Ovary (tissue), 9 donors: ENCODE data around the gene PTGR1. TPM values are rescaled to one million over a fixed set of nuclear protein-coding genes. Genes with fewer than 3 reads are reported as not detected.
A peak's percentile ranks its signal among the peaks of the same experiment; 100 is the strongest.

ENCODE experiments used
- DNase-seq, 5 donors: peaks; one replicate each; pipeline ENCODE4 v3.0.0-alpha.2; 2019 to 2020
- H3K27ac ChIP-seq, 2 donors: fragments of 200-600 bp; one replicate each; pipeline versions ENCODE4 v1.5.1 to v1.8.0; 2019 to 2022
- H3K27me3 ChIP-seq: fragments of 200-600 bp; one replicate; pipeline ENCODE4 v1.8.0; 2022
- H3K36me3 ChIP-seq: fragments of 200-600 bp; sonication (generic); one replicate; pipeline ENCODE4 v1.5.1; 2019
- H3K4me1 ChIP-seq: one replicate; pipeline ENCODE4 v1.8.1; 2013; ENCODE audit warnings: mild to moderate bottlenecking, moderate library complexity; ENCODE audit not compliant: insufficient read depth
- H3K4me3 ChIP-seq: fragments of 200-600 bp; sonication (generic); one replicate; pipeline ENCODE4 v1.5.1; 2017
- H3K9me3 ChIP-seq, 2 donors: fragments of 200-600 bp in 1 of 2; sonication (generic) in 1 of 2; one replicate each; pipeline versions ENCODE4 v1.5.1 to v1.8.1; 2013 to 2019; ENCODE audit warnings: mild to moderate bottlenecking in 1 of 2, moderate library complexity in 1 of 2
- EP300 ChIP-seq: sonication (generic); formaldehyde crosslinking; IDR thresholded peaks from one replicate; pipeline ENCODE4 v1.6.1; 2017; ENCODE audit warnings: antibody characterized with exemption
- POLR2A ChIP-seq: fragments of 450-650 bp; IDR thresholded peaks from one replicate; pipeline ENCODE4 v1.6.1; 2017; ENCODE audit warnings: antibody characterized with exemption, mild to moderate bottlenecking, moderate library complexity
- whole genome bisulfite sequencing, 3 donors: extraction: QIAGEN DNeasy Blood & Tissue Kit in 1 of 3; methylation state at CpG; one replicate each; pipeline versions ENCODE4 v1.1.5 to v1.1.7; 2013 to 2017; 5-methylcytosine and 5-hydroxymethylcytosine counted together
- intact Hi-C, 4 donors: fragments of 100-400 bp; cut with DNase I; formaldehyde crosslinking; loops; one replicate each; pipeline versions ENCODE4 v1.11.0 to v1.15.1; 2022 to 2023
- polyA plus RNA-seq, 2 donors: library from polyadenylated mRNA; stranded (reverse); fragments of 200-250 nt in 1 of 2; fragments of 350-450 nt in 1 of 2; fragmentation: Illumina TruSeq in 1 of 2; extraction: RNeasy Lipid Tissue Mini Kit (QIAGEN cat#74804) in 1 of 2; gene quantifications; one replicate each; pipeline ENCODE4 v1.2.3, GENCODE V29; 2013 to 2014
- total RNA-seq, 7 donors: library from RNA; depleted of rRNA in 2 of 7; stranded (reverse); fragments of >200 nt in 2 of 7; fragmentation: NEBNext Ultra II Directional in 3 of 7; extraction: Animal tissue kit (Norgen Biotek cat#: 25700) in 3 of 7; gene quantifications; one replicate each; pipeline versions ENCODE4 v1.1.0 to v1.2.4, GENCODE V29; 2016 to 2023
- TF ChIP-seq, protein P1 (sequence below), 3 donors: fragments of 450-650 bp in 2 of 3; fragments of 200-600 bp in 1 of 3; IDR thresholded peaks; one replicate each; pipeline versions ENCODE4 v1.5.1 to v1.8.0; 2016 to 2022; ENCODE audit warnings: antibody characterized with exemption in 3 of 3, mild to moderate bottlenecking in 1 of 3
- donor health status: DM: no; HTN: no; CAD: no; lungs with moderate emphysema.
- donor health status: DM: no; HTN: no; CAD: no.
- donor health status: Bipolar disorder and iron deficiency.
- donor health status: DM: yes; HTN: yes; CAD: no.
- donor health status: DM: no; HTN: no; CAD: no.
- donor health status: DM: yes; HTN: yes; CAD: no.

Gene PTGR1
- total and polyA plus RNA-seq, 9 donors, result 7.3 to 45.3 (median 29.8) TPM

DNA sequence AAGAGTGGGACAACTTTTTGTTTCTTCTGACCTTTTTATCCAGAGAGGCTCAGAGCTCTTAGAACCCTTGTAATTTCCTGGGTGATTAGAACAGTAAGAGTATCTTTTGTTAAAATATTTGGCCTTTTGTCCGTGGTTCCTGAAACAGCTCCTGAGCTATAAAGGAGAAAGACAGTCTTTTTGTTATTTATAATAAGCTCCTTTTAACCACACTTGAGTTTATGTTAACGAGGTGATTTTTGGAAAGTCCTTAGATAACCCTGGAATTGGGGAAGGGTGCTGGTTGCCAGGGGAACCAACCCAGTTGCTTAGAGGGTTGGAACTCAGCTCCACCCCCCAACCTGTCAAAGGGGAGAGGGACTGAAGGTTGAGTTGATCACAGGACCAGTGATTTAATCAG lies 69.7 kb downstream of the PTGR1 start:
- Histone ChIP-seq H3K9me3 (peaks cover 3 to 7% of the 10 kb centered on the region in 2 donors), H3K4me1 (no peaks in the 10 kb centered on the region), H3K4me3 (no peak overlapping the region), H3K27ac (no peak overlapping the region), H3K27me3 (no peaks in the 10 kb centered on the region), H3K36me3 (no peaks in the 10 kb centered on the region)
- DNase-seq, result no peak
- WGBS, 3 donors, result 35 to 39% (median 36%) methylated on average over 2 of the region's 2 CpGs
- TF ChIP-seq, protein P1, sequence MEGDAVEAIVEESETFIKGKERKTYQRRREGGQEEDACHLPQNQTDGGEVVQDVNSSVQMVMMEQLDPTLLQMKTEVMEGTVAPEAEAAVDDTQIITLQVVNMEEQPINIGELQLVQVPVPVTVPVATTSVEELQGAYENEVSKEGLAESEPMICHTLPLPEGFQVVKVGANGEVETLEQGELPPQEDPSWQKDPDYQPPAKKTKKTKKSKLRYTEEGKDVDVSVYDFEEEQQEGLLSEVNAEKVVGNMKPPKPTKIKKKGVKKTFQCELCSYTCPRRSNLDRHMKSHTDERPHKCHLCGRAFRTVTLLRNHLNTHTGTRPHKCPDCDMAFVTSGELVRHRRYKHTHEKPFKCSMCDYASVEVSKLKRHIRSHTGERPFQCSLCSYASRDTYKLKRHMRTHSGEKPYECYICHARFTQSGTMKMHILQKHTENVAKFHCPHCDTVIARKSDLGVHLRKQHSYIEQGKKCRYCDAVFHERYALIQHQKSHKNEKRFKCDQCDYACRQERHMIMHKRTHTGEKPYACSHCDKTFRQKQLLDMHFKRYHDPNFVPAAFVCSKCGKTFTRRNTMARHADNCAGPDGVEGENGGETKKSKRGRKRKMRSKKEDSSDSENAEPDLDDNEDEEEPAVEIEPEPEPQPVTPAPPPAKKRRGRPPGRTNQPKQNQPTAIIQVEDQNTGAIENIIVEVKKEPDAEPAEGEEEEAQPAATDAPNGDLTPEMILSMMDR (IDR thresholded peaks at IDR 0.05), result no peak
- TF ChIP-seq POLR2A, result no peak
- TF ChIP-seq EP300, result no peak
- intact Hi-C loops, result no loop called here

DNA sequence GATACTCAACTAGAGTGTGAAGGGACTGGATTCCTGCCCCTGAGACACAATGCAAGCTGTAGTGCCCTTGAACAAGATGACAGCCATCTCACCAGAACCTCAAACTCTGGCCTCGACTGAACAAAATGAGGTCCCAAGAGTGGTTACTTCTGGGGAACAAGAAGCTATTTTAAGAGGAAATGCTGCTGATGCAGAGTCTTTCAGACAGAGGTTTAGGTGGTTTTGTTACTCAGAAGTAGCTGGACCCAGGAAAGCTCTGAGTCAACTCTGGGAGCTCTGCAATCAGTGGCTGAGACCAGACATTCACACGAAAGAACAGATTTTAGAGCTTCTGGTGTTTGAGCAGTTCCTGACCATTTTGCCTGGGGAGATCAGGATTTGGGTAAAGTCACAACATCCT lies 72.1 kb downstream of the PTGR1 start:
- no peak for DNase-seq
- H3K4me1 ChIP-seq, result no peaks in the 10 kb centered on the region
- H3K9me3 ChIP-seq, result peaks cover 1 to 4% of the 10 kb centered on the region in 2 donors
- H3K36me3 ChIP-seq, result no peaks in the 10 kb centered on the region
- H3K27me3 ChIP-seq, result no peaks in the 10 kb centered on the region
- H3K27ac ChIP-seq, result no peak overlapping the region
- WGBS, 3 donors, result 97 to 100% (median 98%) methylated on average over 2 of the region's 2 CpGs
- H3K4me3 ChIP-seq, result no peak overlapping the region
- intact Hi-C loops, result no loop called here
- no peak for TF ChIP-seq POLR2A
- TF ChIP-seq EP300, result no peak
- TF ChIP-seq, protein P1 (IDR thresholded peaks at IDR 0.05), result no peak

DNA sequence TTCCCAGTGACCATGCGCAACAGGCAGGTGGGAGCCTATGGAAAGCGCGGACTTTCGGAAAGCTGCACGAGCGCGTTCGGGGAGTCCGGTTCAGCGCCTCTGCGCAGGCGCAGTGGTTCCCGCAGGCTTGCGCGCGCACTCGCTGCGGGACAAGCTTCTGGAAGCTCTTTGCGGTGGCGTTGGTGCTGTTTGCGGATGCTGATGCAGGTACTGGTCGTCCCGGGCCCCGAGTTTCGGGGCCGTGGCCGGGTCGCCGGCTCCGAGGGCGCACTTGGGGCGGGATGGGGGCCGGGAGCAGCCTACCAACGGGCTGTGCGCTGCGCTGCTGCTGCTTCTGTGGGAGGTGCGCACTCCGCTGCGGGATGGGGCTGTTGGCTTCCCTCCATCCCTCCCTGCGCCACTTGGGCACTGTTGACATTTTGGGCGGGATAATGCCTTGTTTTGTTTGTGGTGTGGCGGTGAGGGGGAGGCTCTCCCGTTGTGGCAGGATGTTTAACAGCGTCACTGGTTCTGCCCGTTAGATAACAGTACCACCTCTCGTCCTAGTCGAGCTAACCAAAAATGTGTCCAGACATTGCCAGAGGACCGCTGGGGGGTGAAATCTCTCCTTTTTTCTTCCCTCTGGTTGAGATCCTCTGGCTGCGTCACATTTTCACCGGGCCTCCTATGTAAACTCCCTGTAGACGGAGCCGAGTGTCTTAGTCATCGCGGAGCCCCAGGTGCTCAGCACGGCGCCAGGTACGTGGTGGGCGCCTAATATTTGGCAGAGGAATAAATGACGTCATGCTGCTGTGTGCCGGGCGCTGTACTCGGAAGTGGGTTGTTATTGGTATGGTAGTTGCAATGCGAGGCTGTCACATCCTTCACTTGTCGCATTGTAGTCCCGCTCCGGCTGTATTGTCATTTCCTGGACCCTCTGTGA lies 74.1 kb downstream of the PTGR1 start, which contains the start of gene ZNF483:
Gene ZNF483 (plus strand): TSS at position 124 of the 922 bp plus-strand sequence. CDS start 2,217 bp downstream, outside the sequence.
- peak; percentile 79 to 90 (median 86) for DNase-seq
- Histone ChIP-seq H3K4me1 (no peaks in the 10 kb centered on the region), H3K4me3 (peak within 1 kb of the TSS; percentile 72), H3K27me3 (no peaks in the 10 kb centered on the region), H3K9me3 (no peaks in the 10 kb centered on the region), H3K36me3 (no peaks in the 10 kb centered on the region), H3K27ac (peak within 1 kb of the TSS; percentile 47 to 88)
- peak; percentile 30 for TF ChIP-seq POLR2A
- TF ChIP-seq, protein P1 (IDR thresholded peaks at IDR 0.05), result no peak
- intact Hi-C loops, result no loop called here
- 0 to 1% (median 0%) methylated on average over 62 to 66 of the region's 66 CpGs for WGBS, 3 donors

DNA sequence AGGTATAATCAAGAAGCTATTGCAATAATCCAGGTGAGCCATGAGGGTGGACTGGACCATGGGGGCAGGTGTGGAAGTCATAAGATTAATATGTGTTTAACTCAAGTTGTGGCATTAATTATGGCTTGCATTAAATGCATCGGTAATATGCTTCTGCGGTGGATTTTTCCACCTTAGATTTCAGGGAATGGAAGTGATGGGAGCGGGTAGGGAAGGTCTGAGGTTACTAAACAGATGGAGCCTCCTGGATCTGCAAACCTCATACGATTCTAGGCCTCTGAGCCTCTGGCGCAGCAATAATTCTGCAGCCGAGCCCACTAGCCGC lies 74.8 kb downstream of the PTGR1 start:
- no peak for DNase-seq
- Histone ChIP-seq H3K9me3 (no peaks in the 10 kb centered on the region), H3K36me3 (no peaks in the 10 kb centered on the region), H3K4me3 (peak overlapping the region; percentile 72), H3K27me3 (no peaks in the 10 kb centered on the region), H3K4me1 (no peaks in the 10 kb centered on the region), H3K27ac (peak overlapping the region in 1 of 2 donors; percentile 88)
- WGBS, 3 donors, result 21 to 26% (median 21%) methylated on average over 7 of the region's 7 CpGs
- TF ChIP-seq EP300, result no peak
- TF ChIP-seq POLR2A, result no peak
- intact Hi-C loops, result no loop called here

DNA sequence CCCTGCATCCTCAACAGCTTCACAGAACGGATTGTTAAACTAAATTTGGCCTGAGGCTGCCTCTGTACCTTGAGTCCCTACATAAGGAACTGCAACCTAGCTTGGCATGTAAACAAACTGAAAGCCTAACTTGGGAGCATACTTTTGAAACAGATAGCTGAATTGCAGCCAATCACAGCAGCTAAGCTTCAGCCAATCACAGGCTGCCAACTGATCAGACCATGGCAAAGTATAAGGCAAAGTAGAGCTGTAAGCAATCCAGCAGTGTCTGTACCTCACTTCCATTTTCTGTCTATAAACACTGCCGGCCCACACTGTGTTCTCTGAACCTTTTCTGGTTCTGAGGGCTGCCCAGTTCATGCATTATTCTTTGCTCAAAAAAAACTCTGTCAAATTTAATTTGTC lies 83.4 kb downstream of the PTGR1 start:
- H3K4me1 ChIP-seq, result no peaks in the 10 kb centered on the region
- no peaks in the 10 kb centered on the region for H3K36me3 ChIP-seq
- 43 to 66% (median 50%) methylated on average over 2 of the region's 2 CpGs for WGBS, 3 donors
- intact Hi-C loops, result no loop called here
- TF ChIP-seq EP300 (no peak), POLR2A (no peak)
- TF ChIP-seq, protein P1 (IDR thresholded peaks at IDR 0.05), result no peak
- no peaks in the 10 kb centered on the region for H3K9me3 ChIP-seq
- no peaks in the 10 kb centered on the region for H3K27me3 ChIP-seq
- no peak overlapping the region for H3K27ac ChIP-seq
- H3K4me3 ChIP-seq, result no peak overlapping the region
- no peak for DNase-seq
